Testis (tissue), 2 donors: ENCODE measurements around the gene TCF4.

Source experiments
- POLR2A ChIP-seq: fragments of 450-650 bp; IDR thresholded peaks from one replicate; pipeline ENCODE4 v1.6.1; 2017; ENCODE audit warnings: antibody characterized with exemption, mild to moderate bottlenecking, moderate library complexity
- TF ChIP-seq, protein P1 (sequence below), 3 experiments: fragments of 450-650 bp in 2 of 3; fragments of 200-600 bp in 1 of 3; sonication (generic) in 1 of 3; IDR thresholded peaks; one replicate each; pipeline ENCODE4 v1.5.1; 2016 to 2019; ENCODE audit warnings: antibody characterized with exemption in 3 of 3, mild to moderate bottlenecking in 2 of 3, moderate library complexity in 1 of 3

DNA sequence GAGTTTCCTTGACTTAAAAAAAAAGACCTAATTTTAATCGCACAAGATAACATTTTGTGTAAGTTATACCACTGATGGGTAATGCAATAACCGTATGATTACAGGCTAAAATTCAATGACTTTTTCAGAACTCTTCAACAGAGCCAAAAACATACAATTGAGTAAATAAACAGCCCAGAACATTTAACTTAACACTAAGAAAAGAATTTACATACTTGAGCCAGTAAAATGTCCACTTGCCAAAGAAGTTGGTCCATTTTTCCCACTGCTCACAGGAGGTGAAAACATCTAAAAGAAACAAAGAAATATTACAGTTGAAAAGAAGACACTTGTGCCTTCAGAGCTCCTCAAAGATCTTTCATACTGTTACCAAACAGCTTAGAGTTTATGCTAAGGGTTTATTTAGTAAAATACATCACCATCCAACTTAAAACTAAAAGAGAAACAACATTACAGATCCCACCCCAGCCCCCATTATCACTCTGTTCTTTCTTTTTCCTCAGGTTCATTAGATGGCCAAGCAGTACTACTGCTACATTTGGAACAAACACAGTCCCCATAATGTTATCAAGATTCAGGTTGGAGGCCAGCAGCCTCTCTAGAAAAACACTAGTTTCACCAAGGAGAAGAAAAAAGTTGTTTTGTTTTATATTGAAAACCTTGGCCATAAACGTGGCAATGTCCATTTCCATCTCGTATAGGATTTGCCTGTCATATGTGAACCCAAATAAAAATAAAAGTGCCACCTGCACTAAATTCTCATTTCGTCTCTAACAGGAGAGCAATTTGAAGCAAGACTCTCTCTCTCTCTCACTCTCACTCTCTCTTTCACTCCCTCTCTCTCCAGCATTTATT is 2.7 kb downstream of the TCF4 start:
- no peak for TF ChIP-seq POLR2A
- TF ChIP-seq, protein P1, sequence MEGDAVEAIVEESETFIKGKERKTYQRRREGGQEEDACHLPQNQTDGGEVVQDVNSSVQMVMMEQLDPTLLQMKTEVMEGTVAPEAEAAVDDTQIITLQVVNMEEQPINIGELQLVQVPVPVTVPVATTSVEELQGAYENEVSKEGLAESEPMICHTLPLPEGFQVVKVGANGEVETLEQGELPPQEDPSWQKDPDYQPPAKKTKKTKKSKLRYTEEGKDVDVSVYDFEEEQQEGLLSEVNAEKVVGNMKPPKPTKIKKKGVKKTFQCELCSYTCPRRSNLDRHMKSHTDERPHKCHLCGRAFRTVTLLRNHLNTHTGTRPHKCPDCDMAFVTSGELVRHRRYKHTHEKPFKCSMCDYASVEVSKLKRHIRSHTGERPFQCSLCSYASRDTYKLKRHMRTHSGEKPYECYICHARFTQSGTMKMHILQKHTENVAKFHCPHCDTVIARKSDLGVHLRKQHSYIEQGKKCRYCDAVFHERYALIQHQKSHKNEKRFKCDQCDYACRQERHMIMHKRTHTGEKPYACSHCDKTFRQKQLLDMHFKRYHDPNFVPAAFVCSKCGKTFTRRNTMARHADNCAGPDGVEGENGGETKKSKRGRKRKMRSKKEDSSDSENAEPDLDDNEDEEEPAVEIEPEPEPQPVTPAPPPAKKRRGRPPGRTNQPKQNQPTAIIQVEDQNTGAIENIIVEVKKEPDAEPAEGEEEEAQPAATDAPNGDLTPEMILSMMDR (IDR thresholded peaks at IDR 0.05): no peak
